ENCODE results near the gene ROBO1.
"Not testable (repeated sequence)": the region's sequence is repeated elsewhere in the genome, so short reads cannot be mapped to it uniquely, and the experiment has no call there.

Gene ROBO1

DNA sequence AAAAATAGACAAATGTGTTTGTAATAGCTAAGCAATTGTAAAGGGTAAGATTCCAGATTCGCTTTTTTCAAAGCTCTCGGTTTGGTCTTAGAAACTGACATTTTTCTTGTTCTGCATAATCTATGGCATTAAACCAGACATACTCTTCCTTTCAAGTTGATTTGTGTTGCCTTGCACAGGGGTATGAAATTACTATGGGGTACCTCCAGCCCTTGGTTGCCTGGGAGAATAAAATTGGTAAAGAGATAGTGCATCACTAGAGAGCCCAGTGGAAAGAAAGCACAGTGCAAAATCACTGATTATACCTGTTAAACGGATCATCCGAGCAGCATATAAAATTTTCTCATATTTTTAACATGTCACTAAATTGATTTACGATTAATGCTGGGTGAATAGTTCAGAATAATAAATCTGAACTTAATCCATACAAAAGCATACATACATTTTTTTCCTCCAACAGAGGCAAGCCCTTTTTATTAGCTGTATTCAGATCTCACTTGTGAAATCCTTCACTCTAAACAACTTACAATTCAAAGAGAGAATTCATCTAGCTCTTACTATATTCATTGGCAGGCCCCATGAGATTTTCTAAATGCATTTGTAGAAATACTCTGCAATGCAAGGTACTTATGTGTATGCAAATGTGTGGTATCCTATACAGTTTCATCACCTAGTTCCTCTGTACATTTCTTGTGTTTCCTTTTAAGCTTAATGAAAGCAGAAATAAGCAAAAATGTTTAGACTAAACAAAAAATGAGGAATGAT is 224.4 kb downstream of the ROBO1 start:
- DNase-seq = no peak

- no peak for DNase-seq
Measured at GRCh38 chr3:79534727-79535126, 233.1 kb downstream of the ROBO1 start.

- DNase-seq = no peak
Measured at GRCh38 chr3:79531566-79532295, 236.1 kb downstream of the ROBO1 start.

- no peak for DNase-seq
Measured at GRCh38 chr3:79521221-79521848, 246.5 kb downstream of the ROBO1 start.

DNA sequence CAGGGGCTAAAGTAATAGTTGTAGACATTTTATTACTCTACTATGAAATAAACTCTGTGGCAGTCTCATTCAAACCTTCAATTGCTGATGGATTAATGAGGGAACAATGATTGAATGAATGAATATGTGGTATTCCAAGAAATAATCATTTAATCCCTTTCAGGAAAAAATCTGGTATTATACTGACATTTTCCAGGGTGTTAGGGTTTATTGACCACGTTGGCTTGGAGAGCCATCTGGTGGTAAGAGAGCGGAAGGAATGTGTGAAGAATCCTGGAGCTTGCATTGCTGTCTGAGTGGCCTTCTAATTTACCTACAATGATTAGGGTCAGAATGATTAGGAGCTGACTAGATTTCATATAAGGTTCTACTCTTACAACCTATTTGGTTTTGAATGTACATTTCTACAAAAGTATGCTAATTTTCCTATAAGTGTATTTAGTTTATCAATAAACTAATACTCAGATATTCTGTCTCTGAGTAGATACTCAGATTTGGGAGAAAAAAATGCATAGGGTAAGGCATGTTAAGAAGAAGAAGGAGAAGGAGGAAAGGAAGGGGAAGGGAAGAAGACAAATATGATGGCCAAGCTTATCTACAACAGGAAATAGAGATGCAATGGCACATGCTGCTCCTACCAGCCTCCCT is 249.9 kb downstream of the ROBO1 start:
- DNase-seq = no peak

- no peak for DNase-seq
Measured at GRCh38 chr3:79516795-79517194, 251.0 kb downstream of the ROBO1 start.

DNA sequence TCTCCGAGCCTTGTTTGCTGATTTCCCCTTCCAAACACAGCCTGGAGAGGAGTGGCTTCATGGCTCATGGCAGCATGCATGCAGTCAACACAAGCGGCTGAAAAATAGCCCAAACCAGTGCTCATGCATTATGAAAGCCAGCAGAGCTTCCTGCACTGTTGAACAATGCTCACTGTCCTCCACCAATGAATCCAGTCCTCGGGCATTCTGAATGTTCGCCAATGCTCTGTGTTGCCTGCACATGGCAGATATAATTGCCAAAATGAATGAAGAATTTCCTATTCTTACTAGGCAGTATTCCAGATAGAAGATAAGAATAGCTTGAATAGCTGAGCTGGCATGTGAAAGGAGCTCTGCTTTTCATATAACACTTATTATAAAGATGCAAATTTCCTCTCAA is 252.7 kb downstream of the ROBO1 start:
- DNase-seq = no peak

DNA sequence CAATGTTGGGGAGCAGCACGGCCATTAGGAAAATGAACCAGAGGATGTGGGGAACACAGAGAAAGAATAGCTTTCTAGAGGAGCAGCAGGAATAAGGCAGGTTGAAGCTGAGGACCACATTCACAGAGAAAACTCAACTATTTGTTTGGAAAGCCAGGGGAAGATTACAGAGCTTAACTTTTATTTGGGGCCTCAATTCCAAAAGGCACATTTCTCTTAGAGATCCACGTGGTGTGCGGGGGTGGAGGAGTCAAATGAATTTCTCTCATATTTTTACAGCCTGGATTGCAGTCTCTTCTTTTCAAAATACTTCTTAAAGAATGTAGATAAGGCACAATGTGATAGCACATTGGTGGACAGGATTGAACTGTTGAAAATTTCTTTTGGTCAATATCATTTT is 253.7 kb downstream of the ROBO1 start:
- DNase-seq = no peak

DNA sequence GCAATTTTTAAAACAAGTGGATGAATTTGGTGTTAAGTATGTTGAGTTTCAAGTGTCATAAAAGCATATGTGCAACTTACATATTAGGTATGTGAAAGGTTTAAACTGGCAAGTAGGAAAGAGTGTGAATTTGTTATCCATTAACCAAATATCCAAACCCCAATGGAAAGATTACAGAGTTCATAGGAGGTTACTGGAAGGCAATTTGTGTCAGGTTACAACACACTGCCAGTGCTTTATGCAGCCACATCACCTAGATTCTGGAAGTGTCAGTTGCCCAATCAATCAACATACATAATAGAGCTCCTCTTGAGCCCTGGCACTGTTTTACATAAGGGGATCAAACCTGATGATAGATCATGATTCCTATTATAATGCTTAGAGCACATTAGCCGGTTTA is 261.0 kb downstream of the ROBO1 start:
- DNase-seq = no peak

GRCh38 chr3:79502216-79502681 is 265.5 kb downstream of the ROBO1 start:
- not testable (repeated sequence) for DNase-seq

DNA sequence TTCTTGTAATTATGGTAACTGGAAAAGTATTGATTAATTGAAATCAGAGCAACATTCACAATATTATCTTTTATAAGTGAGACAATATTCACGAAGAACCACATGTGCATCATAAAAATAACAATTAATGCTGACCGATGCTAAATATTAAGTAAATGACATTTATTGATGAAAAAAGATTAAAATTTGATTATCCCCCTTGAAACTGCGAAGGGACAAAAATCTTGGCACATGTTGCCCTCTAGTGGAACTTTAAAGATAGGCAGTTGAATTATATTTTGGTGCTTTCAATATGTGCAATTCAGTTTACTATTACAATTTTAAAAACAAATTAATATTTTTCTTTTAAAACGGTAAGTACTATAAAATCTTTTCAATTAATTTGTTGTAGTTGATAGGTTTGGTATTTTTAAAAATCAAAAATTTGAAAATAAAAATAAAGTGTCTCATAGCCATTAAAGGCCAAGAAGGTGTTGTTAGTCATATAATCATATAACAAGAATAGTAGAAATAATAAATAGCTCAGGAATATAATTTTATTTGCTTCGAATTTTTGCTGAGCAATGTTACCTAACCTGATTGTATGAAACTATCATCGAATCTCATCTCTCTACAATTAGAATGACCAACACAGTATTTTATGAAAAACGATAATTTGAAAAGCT is 270.2 kb downstream of the ROBO1 start:
- no peak for DNase-seq

GRCh38 chr3:79491029-79491641 is 276.7 kb downstream of the ROBO1 start:
- DNase-seq = no peak

- DNase-seq = no peak
Measured at GRCh38 chr3:79490165-79491028, 277.4 kb downstream of the ROBO1 start.

DNA sequence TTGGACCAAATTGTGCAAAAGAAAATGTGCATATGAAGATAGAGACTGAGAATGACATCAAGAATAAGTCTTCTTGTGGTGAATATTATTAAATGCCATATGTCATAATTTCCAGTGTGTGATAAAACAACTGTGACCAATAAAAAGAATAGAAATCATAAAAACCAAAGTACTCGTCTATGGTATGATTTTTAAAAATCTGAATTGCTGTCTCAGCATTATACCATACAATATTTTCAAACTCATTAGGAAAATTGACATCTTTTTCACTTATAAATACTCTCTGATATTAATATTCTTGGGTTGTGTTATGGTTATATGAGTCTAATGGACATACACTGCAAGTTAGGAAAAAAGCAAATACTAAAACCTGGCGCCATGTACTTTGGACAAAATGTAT is 279.4 kb downstream of the ROBO1 start:
- DNase-seq = no peak

- DNase-seq = no peak
Measured at GRCh38 chr3:79480746-79481145, 287.1 kb downstream of the ROBO1 start.

DNA sequence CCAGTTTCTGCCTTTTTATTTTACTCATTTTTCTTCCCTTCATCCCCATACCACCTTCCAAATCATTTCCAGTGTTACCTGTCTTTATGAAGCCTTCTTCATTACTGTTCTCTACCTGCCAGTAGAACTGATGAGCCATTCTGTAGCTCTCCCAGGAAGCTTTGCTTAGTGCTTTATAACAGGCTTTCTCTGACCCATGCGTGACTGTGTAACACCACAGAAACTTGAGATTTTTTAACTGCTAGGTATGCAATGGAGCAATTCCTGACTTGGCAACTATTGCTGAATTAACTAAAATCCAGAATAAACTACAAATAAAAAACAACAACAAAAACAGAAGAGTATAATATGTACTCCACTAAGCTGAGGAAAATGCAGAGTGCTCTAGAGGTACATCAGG is 289.2 kb downstream of the ROBO1 start:
- no peak for DNase-seq

- no peak for DNase-seq
Measured at GRCh38 chr3:79477242-79477641, 290.6 kb downstream of the ROBO1 start.

- DNase-seq = no peak
Measured at GRCh38 chr3:79473993-79474392, 293.8 kb downstream of the ROBO1 start.

- DNase-seq = no peak
Measured at GRCh38 chr3:79467721-79468120, 300.1 kb downstream of the ROBO1 start.

DNA sequence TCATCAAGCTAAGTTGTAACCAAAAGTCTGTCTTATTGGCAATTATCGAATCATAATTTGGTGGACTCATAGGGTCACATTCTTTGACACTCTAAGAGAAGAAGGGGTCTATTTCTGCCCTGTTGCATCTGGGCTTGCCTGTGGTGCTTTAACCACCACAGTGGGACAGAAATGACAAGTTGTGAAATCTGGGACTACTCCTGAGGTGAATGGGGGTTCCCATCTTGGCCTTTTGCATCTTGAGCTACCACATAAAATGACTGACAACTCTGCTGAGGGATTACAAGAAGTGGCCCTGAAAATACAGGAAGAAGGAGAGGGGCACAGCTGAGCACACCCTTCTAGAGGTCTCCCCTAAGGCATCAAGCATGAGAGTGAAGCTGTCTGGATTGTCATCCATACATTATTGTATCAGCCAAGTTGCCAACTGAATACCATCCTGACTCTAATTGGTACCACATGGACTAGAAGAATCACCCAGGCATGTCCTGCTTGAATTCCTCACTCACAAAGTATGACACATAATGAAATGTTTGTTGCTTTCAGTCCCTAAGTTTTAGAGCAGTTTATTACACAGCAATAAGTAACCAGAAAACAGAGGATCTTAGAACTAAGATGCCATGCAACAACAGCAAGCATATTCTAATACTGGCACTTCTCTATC is 306.5 kb downstream of the ROBO1 start:
- no peak for DNase-seq

GRCh38 chr3:79453600-79453999 is 314.2 kb downstream of the ROBO1 start:
- DNase-seq = no peak
